BJ (cell line): ENCODE results near the gene JMJD1C. TPM values are rescaled to one million over a fixed set of nuclear protein-coding genes. Genes with fewer than 3 reads are reported as not detected.
A peak's percentile ranks its signal among the peaks of the same experiment; 100 is the strongest.

Source experiments
- CTCF ChIA-PET: fragments of 350-600 bp; formaldehyde crosslinking; extraction: SDS; loops from one replicate; lab custom pipeline; 2021; ENCODE audit warnings: antibody characterized with exemption, inconsistent platforms; lab: Yijun Ruan, JAX
- POLR2A ChIA-PET: fragments of 300-600 bp; sonication (Branson Sonifier 250); formaldehyde crosslinking; extraction: SDS; loops from one replicate; lab custom pipeline; 2021; ENCODE audit warnings: antibody characterized with exemption; lab: Charles Lee
- DNase-seq: peaks from one replicate; pipeline ENCODE4 v3.0.0-alpha.2; 2011; ENCODE audit warnings: low read depth
- H3K27me3 ChIP-seq: 2 replicates; pipeline ENCODE4 v1.6.0; 2011; ENCODE audit warnings: low read length; ENCODE audit not compliant: control insufficient read depth, insufficient read depth
- H3K36me3 ChIP-seq: 2 replicates; pipeline ENCODE4 v1.5.1; 2011; ENCODE audit warnings: low read length; ENCODE audit not compliant: control insufficient read depth, insufficient read depth
- H3K4me3 ChIP-seq: 2 replicates; pipeline ENCODE4 v1.5.1; 2011; ENCODE audit warnings: low read depth, mild to moderate bottlenecking, control low read depth, low read length
- polyA plus RNA-seq: library from polyadenylated mRNA; depleted of rRNA; stranded (reverse); fragments of >200 nt; gene quantifications from 2 replicates; pipeline ENCODE4 v1.2.3, GENCODE V29; 2011
- TF ChIP-seq, protein P1 (sequence below): IDR thresholded peaks from 2 replicates; pipeline ENCODE4 v1.5.1; 2011; ENCODE audit warnings: low read depth, mild to moderate bottlenecking, control low read depth, inconsistent platforms, low read length, moderate library complexity; ENCODE audit not compliant: insufficient read depth

The JMJD1C gene
- polyA plus RNA-seq, 1 experiment, result 14.2 TPM

DNA sequence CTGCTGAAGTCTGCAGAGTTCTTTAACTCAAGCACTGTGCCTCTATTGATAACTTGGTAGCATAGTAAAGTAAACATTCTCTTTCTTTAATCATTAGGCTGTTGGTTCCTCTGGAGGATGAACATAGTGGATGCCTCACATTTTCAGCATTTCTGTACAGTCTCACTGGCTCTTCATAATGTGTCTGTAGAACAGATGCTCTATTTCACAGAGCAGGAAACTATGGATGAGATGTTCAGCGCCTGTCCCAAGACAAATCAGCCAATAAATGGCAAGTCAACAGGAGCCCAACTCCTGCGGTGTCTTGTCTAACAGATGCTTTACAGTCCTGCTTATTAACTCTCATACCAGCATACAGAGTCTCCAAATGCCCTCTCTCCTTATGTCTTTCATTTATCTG, 296.2 kb downstream of the JMJD1C start:
- Histone ChIP-seq H3K36me3 (peaks cover 1% of the 10 kb centered on the region; the same call in 1 of the 2 replicates), H3K4me3 (no peak overlapping the region), H3K27me3 (no peaks in the 10 kb centered on the region)
- DNase-seq, result no peak
- ChIA-PET POLR2A (no interaction called here), CTCF (interaction anchor here (0.7 to 10.8 kb wide), 5 partner anchors 12 to 598 kb away, joined by 3 to 148 read pairs (median 42); no protein-coding TSS in a partner anchor)
- TF ChIP-seq, protein P1, sequence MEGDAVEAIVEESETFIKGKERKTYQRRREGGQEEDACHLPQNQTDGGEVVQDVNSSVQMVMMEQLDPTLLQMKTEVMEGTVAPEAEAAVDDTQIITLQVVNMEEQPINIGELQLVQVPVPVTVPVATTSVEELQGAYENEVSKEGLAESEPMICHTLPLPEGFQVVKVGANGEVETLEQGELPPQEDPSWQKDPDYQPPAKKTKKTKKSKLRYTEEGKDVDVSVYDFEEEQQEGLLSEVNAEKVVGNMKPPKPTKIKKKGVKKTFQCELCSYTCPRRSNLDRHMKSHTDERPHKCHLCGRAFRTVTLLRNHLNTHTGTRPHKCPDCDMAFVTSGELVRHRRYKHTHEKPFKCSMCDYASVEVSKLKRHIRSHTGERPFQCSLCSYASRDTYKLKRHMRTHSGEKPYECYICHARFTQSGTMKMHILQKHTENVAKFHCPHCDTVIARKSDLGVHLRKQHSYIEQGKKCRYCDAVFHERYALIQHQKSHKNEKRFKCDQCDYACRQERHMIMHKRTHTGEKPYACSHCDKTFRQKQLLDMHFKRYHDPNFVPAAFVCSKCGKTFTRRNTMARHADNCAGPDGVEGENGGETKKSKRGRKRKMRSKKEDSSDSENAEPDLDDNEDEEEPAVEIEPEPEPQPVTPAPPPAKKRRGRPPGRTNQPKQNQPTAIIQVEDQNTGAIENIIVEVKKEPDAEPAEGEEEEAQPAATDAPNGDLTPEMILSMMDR, result no peak

GRCh38 chr10:63168821-63169462, 296.8 kb downstream of the JMJD1C start:
- no peak for DNase-seq
- POLR2A ChIA-PET, result no interaction called here
- CTCF ChIA-PET, result interaction anchor here (5.2 to 10.8 kb wide), 3 partner anchors 11 to 551 kb away, joined by 42 to 148 read pairs (median 49); no protein-coding TSS in a partner anchor
- peaks cover 1% of the 10 kb centered on the region; the same call in 1 of the 2 replicates for H3K36me3 ChIP-seq
- H3K27me3 ChIP-seq, result no peaks in the 10 kb centered on the region
- H3K4me3 ChIP-seq, result no peak overlapping the region
- TF ChIP-seq, protein P1, result no peak

GRCh38 chr10:63166742-63167258, 299.0 kb downstream of the JMJD1C start:
- ChIA-PET CTCF (interaction anchor here (0.7 to 10.8 kb wide), 32 partner anchors 9 to 653 kb away, joined by 3 to 148 read pairs (median 4); no protein-coding TSS in a partner anchor), POLR2A (interaction anchor here (0.6 to 1.1 kb wide), 2 partner anchors 10 to 464 kb away, joined by 3 to 4 read pairs; no protein-coding TSS in a partner anchor)
- H3K27me3 ChIP-seq, result no peaks in the 10 kb centered on the region
- DNase-seq, result peak; percentile 24
- TF ChIP-seq, protein P1, result peak; percentile 76
- H3K4me3 ChIP-seq, result no peak overlapping the region
- no peaks in the 10 kb centered on the region for H3K36me3 ChIP-seq

GRCh38 chr10:63165249-63165648, 300.5 kb downstream of the JMJD1C start:
- ChIA-PET CTCF (interaction anchor here (0.7 to 10.8 kb wide), 6 partner anchors 12 to 602 kb away, joined by 3 to 148 read pairs (median 8); no protein-coding TSS in a partner anchor), POLR2A (no interaction called here)
- Histone ChIP-seq H3K27me3 (no peaks in the 10 kb centered on the region), H3K36me3 (no peaks in the 10 kb centered on the region), H3K4me3 (no peak overlapping the region)
- DNase-seq, result no peak
- TF ChIP-seq, protein P1, result no peak

DNA sequence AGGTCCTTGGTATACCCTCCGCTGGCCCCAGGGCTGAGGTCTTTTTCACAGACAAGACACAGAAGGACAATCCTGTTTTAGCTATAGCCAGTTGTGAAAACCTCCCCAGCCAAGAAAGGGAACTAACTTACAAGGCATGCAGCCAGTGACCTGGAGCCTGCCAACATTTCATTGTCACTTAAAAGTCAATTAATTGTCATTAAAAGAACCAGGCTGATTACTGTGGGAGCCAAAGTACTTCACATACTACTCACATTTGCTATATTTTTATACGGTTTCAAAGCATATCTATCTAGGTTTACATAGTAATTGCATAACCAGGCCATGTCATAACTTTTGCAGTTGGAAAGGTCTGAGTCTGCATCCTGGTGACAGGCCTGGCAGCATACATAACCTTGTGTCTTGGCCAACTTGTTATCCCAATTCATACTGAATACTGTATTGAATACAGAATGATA, 301.6 kb downstream of the JMJD1C start:
- Histone ChIP-seq H3K27me3 (no peaks in the 10 kb centered on the region), H3K4me3 (no peak overlapping the region), H3K36me3 (no peaks in the 10 kb centered on the region)
- TF ChIP-seq, protein P1, result no peak
- no peak for DNase-seq
- ChIA-PET POLR2A (no interaction called here), CTCF (interaction anchor here (5.6 to 10.8 kb wide), 2 partner anchors 466 to 555 kb away, joined by 49 to 148 read pairs; no protein-coding TSS in a partner anchor)
